Mesothelial cell of epicardium (in vitro differentiated cells): ENCODE data around the gene TMEM183A. TPM values are rescaled to one million over a fixed set of nuclear protein-coding genes. Genes with fewer than 3 reads are reported as not detected.
"Not testable (repeated sequence)": the region's sequence is repeated elsewhere in the genome, so short reads cannot be mapped to it uniquely, and the experiment has no call there.

Source experiments
- DNase-seq, 2 experiments: peaks; one replicate each; pipeline ENCODE4 v3.0.0; 2021; ENCODE audit warnings: low spot score in 2 of 2; ENCODE audit not compliant: unreplicated experiment in 2 of 2
- H3K27ac Mint-ChIP-seq: 2 replicates; pipeline ENCODE4 v1.8.0; 2021; ENCODE audit warnings: mixed read lengths
- H3K27me3 Mint-ChIP-seq: 2 replicates; pipeline ENCODE4 v1.8.0; 2021; ENCODE audit warnings: low read depth, mixed read lengths
- H3K36me3 Mint-ChIP-seq: 2 replicates; pipeline ENCODE4 v1.8.0; 2021; ENCODE audit warnings: mixed read lengths
- H3K4me1 Mint-ChIP-seq: 2 replicates; pipeline ENCODE4 v1.8.0; 2021; ENCODE audit warnings: mixed read lengths
- H3K4me3 Mint-ChIP-seq: 2 replicates; pipeline ENCODE4 v1.8.0; 2021; ENCODE audit warnings: mild to moderate bottlenecking, moderate library complexity, mixed read lengths
- H3K9me3 Mint-ChIP-seq: 2 replicates; pipeline ENCODE4 v1.8.0; 2021; ENCODE audit warnings: mixed read lengths
- total RNA-seq: library from RNA; stranded (reverse); gene quantifications from 3 replicates; pipeline ENCODE4 v1.2.1, GENCODE V29; 2021
- TF ChIP-seq, protein P1 (sequence below): fragments of 200-600 bp; sonication (generic); IDR thresholded peaks from one replicate; pipeline ENCODE4 v1.5.0; 2021; ENCODE audit warnings: antibody characterized with exemption; ENCODE audit not compliant: unreplicated experiment

TMEM183A gene
- total RNA-seq, 1 donor from 2014 or later = 58.4 TPM

DNA sequence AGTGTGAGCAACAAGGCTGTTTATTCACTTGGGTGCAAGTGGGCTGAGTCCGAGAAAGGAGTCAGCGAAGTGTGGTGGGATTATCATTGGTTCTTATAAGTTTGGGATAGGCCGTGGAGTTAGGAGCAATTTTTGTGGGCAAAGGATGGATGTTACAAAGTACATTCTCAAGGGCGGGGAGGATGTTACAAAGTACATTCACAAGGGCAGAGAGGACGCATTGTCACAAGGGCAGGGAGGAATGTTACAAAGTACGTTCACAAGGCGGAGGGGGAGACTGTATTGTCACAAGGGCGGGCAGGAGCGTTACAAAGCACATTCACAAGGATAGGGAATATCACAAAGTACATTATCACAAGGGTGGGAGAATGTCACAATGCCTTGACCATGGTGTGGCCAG is 5.2 kb upstream of the TMEM183A start:
- peaks cover 19% of the 10 kb centered on the region for H3K27me3 Mint-ChIP-seq
- TF ChIP-seq, protein P1, sequence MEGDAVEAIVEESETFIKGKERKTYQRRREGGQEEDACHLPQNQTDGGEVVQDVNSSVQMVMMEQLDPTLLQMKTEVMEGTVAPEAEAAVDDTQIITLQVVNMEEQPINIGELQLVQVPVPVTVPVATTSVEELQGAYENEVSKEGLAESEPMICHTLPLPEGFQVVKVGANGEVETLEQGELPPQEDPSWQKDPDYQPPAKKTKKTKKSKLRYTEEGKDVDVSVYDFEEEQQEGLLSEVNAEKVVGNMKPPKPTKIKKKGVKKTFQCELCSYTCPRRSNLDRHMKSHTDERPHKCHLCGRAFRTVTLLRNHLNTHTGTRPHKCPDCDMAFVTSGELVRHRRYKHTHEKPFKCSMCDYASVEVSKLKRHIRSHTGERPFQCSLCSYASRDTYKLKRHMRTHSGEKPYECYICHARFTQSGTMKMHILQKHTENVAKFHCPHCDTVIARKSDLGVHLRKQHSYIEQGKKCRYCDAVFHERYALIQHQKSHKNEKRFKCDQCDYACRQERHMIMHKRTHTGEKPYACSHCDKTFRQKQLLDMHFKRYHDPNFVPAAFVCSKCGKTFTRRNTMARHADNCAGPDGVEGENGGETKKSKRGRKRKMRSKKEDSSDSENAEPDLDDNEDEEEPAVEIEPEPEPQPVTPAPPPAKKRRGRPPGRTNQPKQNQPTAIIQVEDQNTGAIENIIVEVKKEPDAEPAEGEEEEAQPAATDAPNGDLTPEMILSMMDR = no peak
- DNase-seq = no peak
- peaks cover 6% of the 10 kb centered on the region for H3K4me1 Mint-ChIP-seq
- no peak overlapping the region for H3K4me3 Mint-ChIP-seq
- H3K9me3 Mint-ChIP-seq = no peaks in the 10 kb centered on the region
- H3K36me3 Mint-ChIP-seq = no peaks in the 10 kb centered on the region
- H3K27ac Mint-ChIP-seq = no peak overlapping the region

DNA sequence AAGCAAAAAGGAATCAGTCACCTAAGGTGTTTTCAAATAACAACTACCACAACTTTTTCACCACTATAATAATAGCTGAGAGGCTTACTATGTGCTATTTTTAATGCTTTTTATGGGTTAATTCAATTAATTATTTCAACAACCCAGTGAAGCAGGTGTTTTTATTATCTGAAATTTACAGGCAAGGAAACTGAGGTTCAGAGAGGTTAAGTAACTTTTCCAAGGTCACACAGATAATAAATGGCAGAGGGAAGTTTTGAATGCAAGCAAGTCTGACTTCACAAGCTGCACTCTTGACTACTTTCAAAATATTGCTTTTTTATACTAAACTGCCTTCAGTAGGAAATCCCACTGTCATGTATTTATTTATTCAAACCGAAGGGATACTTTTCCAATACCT is 4.2 kb upstream of the TMEM183A start:
- Mint-ChIP-seq H3K27me3 (peaks cover 10% of the 10 kb centered on the region), H3K36me3 (no peaks in the 10 kb centered on the region), H3K4me1 (peaks cover 9% of the 10 kb centered on the region), H3K9me3 (no peaks in the 10 kb centered on the region), H3K27ac (no peak overlapping the region), H3K4me3 (no peak overlapping the region)
- TF ChIP-seq, protein P1 = no peak
- no peak for DNase-seq

DNA sequence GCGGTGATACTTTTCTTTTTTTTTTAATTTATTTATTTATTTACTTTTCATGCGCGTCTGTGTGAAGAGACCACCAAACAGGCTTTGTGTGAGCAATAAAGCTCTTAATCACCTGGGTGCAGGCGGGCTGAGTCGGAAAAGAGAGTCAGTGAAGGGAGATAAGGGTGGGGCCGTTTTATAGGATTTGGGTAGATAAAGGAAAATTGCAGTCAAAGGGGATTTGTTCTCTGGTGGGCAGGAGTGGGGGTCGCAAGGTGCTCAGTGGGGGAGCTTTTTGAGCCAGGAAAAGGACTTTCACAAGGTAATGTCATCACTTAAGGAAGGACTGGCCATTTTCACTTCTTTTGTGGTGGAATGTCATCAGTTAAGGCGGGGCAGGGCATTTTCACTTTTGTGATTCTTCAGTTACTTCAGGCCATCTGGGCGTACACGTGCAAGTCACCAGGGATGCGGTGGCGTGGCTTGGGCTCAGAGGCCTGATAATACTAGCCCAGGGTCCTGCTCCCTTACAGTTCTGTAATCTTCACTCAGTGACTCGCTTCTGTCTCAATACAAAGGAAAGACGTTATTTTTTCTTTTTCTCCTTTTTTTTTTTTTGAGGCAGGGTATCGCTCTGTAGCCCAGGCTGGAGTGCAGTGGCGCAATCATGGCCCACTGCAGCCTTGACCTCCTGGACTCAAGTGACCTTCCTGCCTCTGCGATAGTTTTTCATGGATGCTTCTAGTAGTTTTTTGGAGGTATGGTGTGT is 1.6 kb upstream of the TMEM183A start:
- not testable (repeated sequence) for DNase-seq, H3K9me3 Mint-ChIP-seq, H3K36me3 Mint-ChIP-seq, H3K27me3 Mint-ChIP-seq
- peaks cover 18% of the 10 kb centered on the region for H3K4me1 Mint-ChIP-seq
- peak overlapping the region; percentile 98 for H3K27ac Mint-ChIP-seq
- H3K4me3 Mint-ChIP-seq = peak overlapping the region; percentile 95

DNA sequence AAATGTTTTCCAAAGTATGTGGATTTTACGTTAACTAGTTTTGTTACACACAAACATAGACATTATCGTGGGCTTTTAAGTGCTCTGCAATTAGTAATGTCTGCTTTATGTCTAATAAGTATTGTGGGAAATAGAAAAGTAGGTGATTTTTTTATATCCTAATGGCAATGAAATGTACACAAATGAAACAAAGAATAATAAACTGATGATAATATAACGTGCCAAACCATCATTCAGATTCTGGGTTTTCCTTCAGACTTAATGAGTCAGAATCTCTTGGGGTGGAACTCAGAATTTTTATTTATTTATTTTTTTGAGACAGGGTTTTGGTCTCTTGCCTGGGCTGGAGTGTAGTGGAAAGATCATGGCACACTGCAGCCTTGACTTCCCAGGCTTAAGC is 2.0 kb downstream of the TMEM183A start:
- Mint-ChIP-seq H3K9me3 (peaks cover 7% of the 10 kb centered on the region), H3K27me3 (no peaks in the 10 kb centered on the region), H3K4me1 (peaks cover 18% of the 10 kb centered on the region), H3K27ac (no peak overlapping the region), H3K4me3 (peak overlapping the region; percentile 95), H3K36me3 (peaks cover 23% of the 10 kb centered on the region)
- TF ChIP-seq, protein P1 = no peak
- no peak for DNase-seq

- Mint-ChIP-seq H3K4me3 (no peak overlapping the region), H3K27me3 (no peaks in the 10 kb centered on the region), H3K4me1 (peaks cover 12% of the 10 kb centered on the region), H3K27ac (no peak overlapping the region), H3K9me3 (peaks cover 7% of the 10 kb centered on the region), H3K36me3 (peaks cover 35% of the 10 kb centered on the region)
- no peak for DNase-seq
- TF ChIP-seq, protein P1 = no peak
Observed at GRCh38 chr1:203011582-203011981, 4.4 kb downstream of the TMEM183A start.

DNA sequence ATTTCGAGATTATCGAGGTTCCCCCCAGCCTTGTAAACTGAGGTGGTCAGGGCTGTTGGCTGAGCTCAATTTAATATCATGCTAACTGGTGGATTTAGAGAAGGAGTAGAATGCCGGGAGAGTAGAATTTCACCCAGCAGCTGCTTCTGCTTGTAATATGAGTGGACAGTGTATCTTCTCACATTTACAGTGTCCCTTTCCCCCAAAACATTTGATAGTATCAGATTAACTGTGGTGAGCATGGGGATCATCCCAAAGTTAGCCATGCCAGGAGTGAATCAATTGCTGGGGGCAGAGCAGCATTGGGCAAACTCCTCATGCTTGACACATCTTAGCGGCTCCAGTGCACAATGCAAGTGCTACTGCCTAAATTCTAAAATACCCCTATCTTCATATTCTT is 9.9 kb downstream of the TMEM183A start:
- no peak for DNase-seq
- Mint-ChIP-seq H3K9me3 (no peaks in the 10 kb centered on the region), H3K4me1 (no peaks in the 10 kb centered on the region), H3K4me3 (no peak overlapping the region), H3K27me3 (no peaks in the 10 kb centered on the region), H3K27ac (no peak overlapping the region), H3K36me3 (peaks cover 49% of the 10 kb centered on the region)
- TF ChIP-seq, protein P1 = no peak
